ENCODE results near the gene DPP7. TPM values are rescaled to one million over a fixed set of nuclear protein-coding genes. Genes with fewer than 3 reads are reported as not detected.
A peak's percentile ranks its signal among the peaks of the same experiment; 100 is the strongest.

Gene DPP7
- total and polyA plus RNA-seq, 2 of the 8 experiments (the other 6 are each of a cell fraction or from before 2014, with no cell fraction given) = 21.2 to 26.8 TPM

DNA sequence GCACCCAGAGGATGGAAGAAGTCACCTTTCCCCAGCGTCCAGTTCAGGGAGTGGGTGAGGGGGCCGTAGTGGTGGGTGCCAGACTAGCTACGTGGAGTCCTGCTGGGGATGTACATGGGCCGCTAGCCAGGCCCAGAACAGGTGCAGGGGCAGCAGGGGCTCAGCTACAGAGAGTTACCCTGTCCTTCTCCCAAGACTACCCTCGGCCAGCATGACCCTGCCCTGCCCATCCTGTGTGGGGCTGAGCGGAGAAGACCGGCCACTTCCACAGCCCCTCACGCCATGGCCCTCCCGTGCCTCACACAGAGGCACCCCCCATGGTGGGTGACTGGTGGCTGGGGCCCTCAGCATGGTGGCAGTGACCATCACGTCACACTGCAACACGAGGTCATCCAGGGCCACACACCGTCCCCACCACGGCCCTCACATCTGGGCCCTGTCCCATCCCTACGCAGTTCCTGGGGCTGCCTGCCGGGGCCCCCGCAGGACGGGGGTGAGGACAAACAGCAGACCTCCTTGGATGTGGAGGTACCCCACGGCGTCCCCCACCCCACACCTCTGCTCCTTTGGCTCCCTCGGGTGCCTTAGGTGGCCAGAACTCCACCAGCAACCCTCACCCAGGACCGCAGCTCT is 977 bp upstream of the DPP7 start:
- Histone ChIP-seq H3K4me3 (ENCODE audit: extremely low read depth in 1 of 4, insufficient read depth in 2 of 4, low read depth in 3 of 4, low read length in 4 of 4) (no peak overlapping the region), H4K8ac (ENCODE audit: extremely low read depth, insufficient read depth, low read length) (no peak overlapping the region), H4K20me1 (replicated peaks in 1 of 2; ENCODE audit: control insufficient read depth in 1 of 2, insufficient read depth in 2 of 2, low read length in 2 of 2) (peaks cover 0 to 4% of the 10 kb centered on the region in 2 experiments), H3K4me2 (ENCODE audit: insufficient read depth in 1 of 2, low read depth in 2 of 2, low read length in 2 of 2) (0 out of 4 replicates have a peak overlapping the region, but pooled peaks of 1 of the 2 experiments have one; percentile 50), H3K36me3 (ENCODE audit: control insufficient read depth in 2 of 4, insufficient read depth in 4 of 4, low read length in 3 of 4) (no peaks in the 10 kb centered on the region), H3K79me2 (ENCODE audit: control insufficient read depth in 1 of 2, insufficient read depth in 2 of 2, low read length in 2 of 2) (no peaks in the 10 kb centered on the region), H3K79me1 (ENCODE audit: low read depth, low read length) (no peaks in the 10 kb centered on the region), H4K5ac (ENCODE audit: insufficient read length, low read depth, low read length) (no peak overlapping the region), H2BK120ac (replicated peaks; ENCODE audit: low read depth, low read length) (no peak overlapping the region), H3K27ac (ENCODE audit: low read depth, low read length) (no peak overlapping the region), H2AFZ (ENCODE audit: low read length) (no peak overlapping the region), H3K56ac (replicated peaks; ENCODE audit: insufficient read length, low read depth, low read length) (no peak overlapping the region), H2BK20ac (ENCODE audit: low read length) (no peak overlapping the region), H4K91ac (replicated peaks; ENCODE audit: insufficient read length, low read length) (no peak overlapping the region), H3K23ac (ENCODE audit: insufficient read length) (no peak overlapping the region), H3K9ac (replicated peaks in 1 of 4; ENCODE audit: extremely low read depth in 1 of 4, low read depth in 3 of 4, low read length in 3 of 4) (no peak overlapping the region), H3K4ac (replicated peaks; ENCODE audit: insufficient read length, low read depth, low read length) (no peak overlapping the region), H3K9me3 (ENCODE audit: insufficient read depth in 2 of 2, low read depth in 1 of 2, low read length in 1 of 2) (no peaks in the 10 kb centered on the region), H3K14ac (ENCODE audit: insufficient read length) (no peak overlapping the region), H3K18ac (ENCODE audit: extremely low read depth, low read length) (no peak overlapping the region), H3K4me1 (replicated peaks in 1 of 4; ENCODE audit: control insufficient read depth in 3 of 4, insufficient read depth in 4 of 4, low read length in 3 of 4) (peaks cover 0 to 7% (median under 1%) of the 10 kb centered on the region in 4 experiments; a peak in 3 of 7 replicates), H2BK12ac (ENCODE audit: low read depth, low read length) (no peak overlapping the region), H3K23me2 (ENCODE audit: low read depth, low read length) (peaks cover 3% of the 10 kb centered on the region; the same call in 1 of the 2 replicates), H3K27me3 (replicated peaks in 1 of 4; ENCODE audit: control insufficient read depth in 3 of 4, extremely low read depth in 1 of 4, insufficient read depth in 3 of 4, low read length in 3 of 4) (peaks cover 15 to 36% (median 30%) of the 10 kb centered on the region in 4 experiments), H2AK5ac (ENCODE audit: low read depth, low read length) (no peak overlapping the region), H2BK15ac (ENCODE audit: low read length) (no peak overlapping the region), H2BK5ac (ENCODE audit: low read depth, low read length) (no peak overlapping the region)
- peak in 1 of 2 experiments; percentile 48 for DNase-seq (ENCODE audit: low read depth in 1 of 2, low spot score in 2 of 2)
- WGBS, 2 experiments (ENCODE audit: extremely low coverage in 1 of 2, insufficient coverage in 1 of 2, insufficient read length in 1 of 2, insufficient replicate concordance in 2 of 2, low coverage in 1 of 2, low lambda C conversion rate in 2 of 2, missing lambda C conversion rate in 1 of 2) = 90% methylated on average over 20 of the region's 21 CpGs; no CpG with 5 or more reads in 1 of the 2 experiments
- FAIRE-seq = no peak
- TF ChIP-seq RAD21 (IDR thresholded peaks at IDR 0.05 in 1 of 2, conservative IDR thresholded peaks at IDR 0.05 in 1 of 2; ENCODE audit: low read depth in 2 of 2, low read length in 2 of 2) (peak; percentile 2 to 24; a peak in 1 of 4 replicates), POU5F1 (IDR thresholded peaks at IDR 0.05; ENCODE audit: low read depth, low read length) (no peak)
- ChIA-PET CTCF (ENCODE audit: partially characterized antibody) (interaction anchor here (0.5 to 1.8 kb wide), 13 partner anchors 14 to 113 kb away, joined by 3 to 6 read pairs (median 4); partner anchors contain the start of genes LRRC26, MAN1B1 and RNF224), POLR2A (ENCODE audit: partially characterized antibody) (interaction anchor here (1.0 kb wide), 2 partner anchors 61 to 99 kb away, joined by 3 to 4 read pairs; no protein-coding TSS in a partner anchor)
